ENCODE data around the gene SARM1. TPM values are rescaled to one million over a fixed set of nuclear protein-coding genes. Genes with fewer than 3 reads are reported as not detected.
A peak's percentile ranks its signal among the peaks of the same experiment; 100 is the strongest.

Gene SARM1
- total RNA-seq, 1 donor from 2014 or later = 14.1 TPM

DNA sequence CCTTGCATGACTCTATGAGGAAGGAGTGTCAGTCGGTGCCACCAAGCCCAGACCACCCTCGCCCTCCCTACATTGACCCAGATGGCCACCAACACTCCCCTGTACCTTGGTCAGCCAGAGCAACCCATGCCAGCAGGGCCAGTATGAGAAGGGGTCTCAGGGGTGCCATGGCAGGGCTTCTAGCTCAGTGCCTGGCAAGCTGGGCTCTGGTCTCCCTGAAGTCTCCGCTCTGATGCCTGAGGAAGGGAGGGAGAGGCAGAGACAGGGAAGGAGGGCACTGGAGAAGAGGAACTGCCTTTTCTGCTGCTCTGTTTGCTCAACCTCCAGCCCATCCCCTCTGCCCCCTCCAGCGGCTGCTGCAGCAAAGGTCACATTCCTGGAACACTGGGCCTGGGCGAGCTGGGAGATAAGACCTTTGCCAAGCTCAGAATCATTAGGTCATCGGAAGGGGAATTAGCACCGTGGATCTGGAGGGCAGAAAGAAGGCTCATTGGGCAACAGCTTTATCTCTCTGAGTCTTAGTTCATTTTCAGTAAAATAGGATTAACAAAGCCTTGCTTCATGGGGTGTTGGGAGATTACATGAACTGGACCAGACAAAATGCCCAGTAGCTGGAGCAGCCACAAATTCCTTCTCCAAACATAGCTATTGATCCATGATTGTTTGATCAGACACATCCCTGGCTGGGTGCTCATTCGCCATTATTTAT, 1.3 kb upstream of the SARM1 start, which contains the start of gene VTN:
Gene VTN, minus strand, starts transcription at position 273 of the 709 bp plus-strand sequence. Its CDS starts 104 bp downstream, at position 169.
- H3K36me3 ChIP-seq = no peaks in the 10 kb centered on the region
- no peaks in the 10 kb centered on the region for H3K9me3 ChIP-seq
- DNase-seq (peak; percentile 67), ATAC-seq (peak; percentile 41 to 54)
- intact Hi-C loops (cut with DNase I) = no loop called here
- peak within 1 kb of the TSS; percentile 50 for H3K27ac ChIP-seq
- TF ChIP-seq, protein P1, sequence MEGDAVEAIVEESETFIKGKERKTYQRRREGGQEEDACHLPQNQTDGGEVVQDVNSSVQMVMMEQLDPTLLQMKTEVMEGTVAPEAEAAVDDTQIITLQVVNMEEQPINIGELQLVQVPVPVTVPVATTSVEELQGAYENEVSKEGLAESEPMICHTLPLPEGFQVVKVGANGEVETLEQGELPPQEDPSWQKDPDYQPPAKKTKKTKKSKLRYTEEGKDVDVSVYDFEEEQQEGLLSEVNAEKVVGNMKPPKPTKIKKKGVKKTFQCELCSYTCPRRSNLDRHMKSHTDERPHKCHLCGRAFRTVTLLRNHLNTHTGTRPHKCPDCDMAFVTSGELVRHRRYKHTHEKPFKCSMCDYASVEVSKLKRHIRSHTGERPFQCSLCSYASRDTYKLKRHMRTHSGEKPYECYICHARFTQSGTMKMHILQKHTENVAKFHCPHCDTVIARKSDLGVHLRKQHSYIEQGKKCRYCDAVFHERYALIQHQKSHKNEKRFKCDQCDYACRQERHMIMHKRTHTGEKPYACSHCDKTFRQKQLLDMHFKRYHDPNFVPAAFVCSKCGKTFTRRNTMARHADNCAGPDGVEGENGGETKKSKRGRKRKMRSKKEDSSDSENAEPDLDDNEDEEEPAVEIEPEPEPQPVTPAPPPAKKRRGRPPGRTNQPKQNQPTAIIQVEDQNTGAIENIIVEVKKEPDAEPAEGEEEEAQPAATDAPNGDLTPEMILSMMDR (IDR thresholded peaks at IDR 0.05) = no peak
- H3K4me3 ChIP-seq = peak within 1 kb of the TSS; percentile 52
- peaks cover 4% of the 10 kb centered on the region for H3K27me3 ChIP-seq (ENCODE audit: low read depth)
- H3K4me1 ChIP-seq = peaks cover 36% of the 10 kb centered on the region

DNA sequence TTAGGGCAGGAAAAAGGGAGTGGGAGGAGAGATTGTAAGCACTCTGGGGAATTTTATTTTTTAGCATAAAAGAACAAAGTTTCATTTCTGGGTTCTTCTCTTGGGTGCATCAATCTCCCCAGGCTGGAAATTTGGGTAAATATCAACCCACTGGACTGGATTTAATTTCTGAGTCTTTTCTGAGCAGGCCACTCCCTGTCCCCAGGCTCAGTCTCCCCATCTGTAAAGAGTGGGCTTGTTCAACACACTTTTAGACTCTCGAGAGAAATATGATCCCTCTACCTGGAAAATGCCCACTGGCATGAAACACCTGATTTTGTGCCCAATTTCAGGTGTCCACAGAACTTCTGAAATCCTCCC, 770 bp upstream of the SARM1 start:
- Histone ChIP-seq H3K4me3 (peak overlapping the region; percentile 52), H3K9me3 (no peaks in the 10 kb centered on the region), H3K27ac (peak overlapping the region; percentile 50), H3K36me3 (no peaks in the 10 kb centered on the region), H3K27me3 (ENCODE audit: low read depth) (peaks cover 4% of the 10 kb centered on the region), H3K4me1 (peaks cover 36% of the 10 kb centered on the region)
- DNase-seq (no peak), ATAC-seq (no peak)
- TF ChIP-seq, protein P1 (IDR thresholded peaks at IDR 0.05) = no peak
- intact Hi-C loops (cut with DNase I) = no loop called here

DNA sequence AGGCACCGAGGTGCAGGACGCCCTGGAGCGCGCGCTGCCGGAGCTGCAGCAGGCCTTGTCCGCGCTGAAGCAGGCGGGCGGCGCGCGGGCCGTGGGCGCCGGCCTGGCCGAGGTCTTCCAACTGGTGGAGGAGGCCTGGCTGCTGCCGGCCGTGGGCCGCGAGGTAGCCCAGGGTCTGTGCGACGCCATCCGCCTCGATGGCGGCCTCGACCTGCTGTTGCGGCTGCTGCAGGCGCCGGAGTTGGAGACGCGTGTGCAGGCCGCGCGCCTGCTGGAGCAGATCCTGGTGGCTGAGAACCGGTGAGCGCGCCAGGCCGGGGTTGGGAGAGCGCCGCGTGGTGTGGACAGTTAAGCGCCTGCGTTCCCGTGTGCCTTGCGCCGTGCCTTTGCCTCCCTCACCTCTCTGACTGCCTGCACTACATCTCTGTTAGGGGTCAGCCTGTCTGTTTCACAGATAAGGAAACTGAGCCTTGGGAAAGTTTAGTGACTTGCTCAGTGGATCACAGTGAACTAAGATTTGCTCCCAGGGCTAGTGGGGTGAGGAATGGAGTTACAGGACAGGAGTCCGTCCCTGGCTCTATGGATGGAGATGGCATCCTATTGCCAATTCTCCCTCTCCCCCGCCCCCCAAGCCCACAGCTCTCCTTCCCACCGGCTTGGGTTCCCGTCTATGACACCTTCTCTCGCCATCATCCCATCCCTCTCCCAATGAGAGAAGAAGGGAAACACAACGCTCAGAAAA, 880 bp downstream of the SARM1 start:
- Histone ChIP-seq H3K27me3 (ENCODE audit: low read depth) (peaks cover 4% of the 10 kb centered on the region), H3K27ac (peak overlapping the region; percentile 50), H3K9me3 (no peaks in the 10 kb centered on the region), H3K36me3 (no peaks in the 10 kb centered on the region), H3K4me1 (peaks cover 36% of the 10 kb centered on the region), H3K4me3 (peak overlapping the region; percentile 52)
- ATAC-seq (peak; percentile 23 to 24), DNase-seq (no peak)
- TF ChIP-seq, protein P1 (IDR thresholded peaks at IDR 0.05) = no peak
- intact Hi-C loops (cut with DNase I) = no loop called here

DNA sequence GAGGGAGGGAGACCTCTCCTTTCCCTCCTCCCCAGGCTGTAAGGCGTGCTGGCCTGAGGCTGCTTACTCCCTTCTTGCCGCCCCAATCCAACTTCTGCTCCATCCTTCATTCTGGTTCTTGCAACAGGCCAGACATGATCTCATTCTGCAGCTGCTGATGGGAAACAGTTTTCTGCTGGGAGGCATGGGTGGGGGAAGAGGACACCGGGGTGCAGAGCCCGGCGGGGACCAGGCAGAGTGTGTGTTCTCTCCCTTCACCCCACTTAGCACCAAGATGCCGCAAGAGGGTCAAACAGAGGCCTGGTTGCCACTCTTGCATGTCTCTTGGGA, 1.4 kb downstream of the SARM1 start:
- Histone ChIP-seq H3K9me3 (no peaks in the 10 kb centered on the region), H3K4me3 (peak overlapping the region; percentile 52), H3K4me1 (peaks cover 36% of the 10 kb centered on the region), H3K27me3 (ENCODE audit: low read depth) (peaks cover 4% of the 10 kb centered on the region), H3K36me3 (no peaks in the 10 kb centered on the region), H3K27ac (no peak overlapping the region)
- TF ChIP-seq, protein P1 (IDR thresholded peaks at IDR 0.05) = no peak
- intact Hi-C loops (cut with DNase I) = no loop called here
- ATAC-seq (no peak), DNase-seq (no peak)

DNA sequence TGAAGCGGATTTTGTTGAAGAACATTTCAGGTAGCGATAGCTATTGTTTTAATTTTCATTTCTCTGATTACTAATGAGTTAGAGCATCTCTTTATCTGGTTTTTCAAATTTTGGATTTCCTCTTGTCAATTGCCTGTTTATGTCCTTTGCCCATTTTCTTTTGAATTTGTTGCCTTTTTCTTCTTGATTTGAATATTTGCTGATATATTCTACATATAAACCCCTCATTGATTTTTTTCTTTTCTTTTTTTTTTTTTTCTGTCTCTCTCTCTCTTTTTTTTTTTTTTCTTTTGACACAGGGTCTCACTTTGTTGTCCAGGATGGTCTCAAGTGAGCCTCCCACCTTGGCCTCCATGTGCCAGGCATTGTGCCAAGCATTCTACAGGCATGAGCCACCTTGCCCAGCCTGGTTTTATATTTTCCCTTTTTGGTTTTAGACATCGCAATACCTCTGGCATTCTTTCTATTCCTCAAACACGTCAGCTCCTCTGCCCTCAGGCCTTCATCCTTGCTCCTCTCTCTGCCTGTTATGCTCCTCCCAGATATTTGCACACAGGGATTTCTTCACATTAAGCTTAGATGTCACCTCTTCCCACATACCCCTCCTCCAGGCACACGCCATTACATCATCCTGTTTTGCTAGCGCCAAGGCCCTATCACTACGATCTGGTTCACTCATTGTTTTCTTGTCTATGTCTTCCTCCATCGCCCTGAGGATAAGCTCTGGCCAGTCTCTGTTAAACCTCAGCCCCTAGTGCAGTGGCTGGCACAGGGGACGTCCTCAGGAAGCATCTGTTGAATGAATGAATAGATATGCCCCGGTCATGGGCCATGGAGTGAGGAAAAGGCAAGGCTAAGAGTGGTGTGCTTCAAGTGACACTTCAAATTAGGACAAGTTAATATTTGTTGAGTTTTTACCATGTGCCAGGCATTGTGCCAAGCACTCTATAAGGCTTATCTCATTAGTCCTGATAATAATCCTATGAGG, 8.6 kb downstream of the SARM1 start:
- intact Hi-C loops (cut with DNase I) = no loop called here
- Histone ChIP-seq H3K27ac (peak overlapping the region; percentile 44), H3K9me3 (no peaks in the 10 kb centered on the region), H3K27me3 (ENCODE audit: low read depth) (no peaks in the 10 kb centered on the region), H3K36me3 (no peaks in the 10 kb centered on the region), H3K4me1 (peaks cover 25% of the 10 kb centered on the region), H3K4me3 (no peak overlapping the region)
- TF ChIP-seq, protein P1 (IDR thresholded peaks at IDR 0.05) = no peak
- DNase-seq (no peak), ATAC-seq (peak; percentile 29 to 65)

Data from lower lobe of right lung (tissue), 2 donors.